HepG2 (cell line): ENCODE data around the gene FECH. TPM values are rescaled to one million over a fixed set of nuclear protein-coding genes. Genes with fewer than 3 reads are reported as not detected.
A peak's percentile ranks its signal among the peaks of the same experiment; 100 is the strongest.

Source experiments
- ARID2 ChIP-seq: sonication (generic); formaldehyde crosslinking; IDR thresholded peaks from 2 replicates; pipeline ENCODE4 v1.8.1; 2022; ENCODE audit warnings: mild to moderate bottlenecking, missing genetic modification reagents, borderline replicate concordance
- DR1 ChIP-seq: sonication (generic); formaldehyde crosslinking; IDR thresholded peaks from 2 replicates; pipeline ENCODE4 v1.8.0; 2021; ENCODE audit warnings: mild to moderate bottlenecking, missing genetic modification reagents, inconsistent platforms
- FOXO1 ChIP-seq: sonication (generic); formaldehyde crosslinking; IDR thresholded peaks from 2 replicates; pipeline ENCODE4 v1.4.0; 2020; ENCODE audit warnings: missing genetic modification reagents
- GZF1 ChIP-seq: sonication (generic); formaldehyde crosslinking; IDR thresholded peaks from 2 replicates; pipeline ENCODE4 v1.5.1; 2020; ENCODE audit warnings: mild to moderate bottlenecking, missing genetic modification reagents
- HNRNPK ChIP-seq: fragments of 200-400 bp; formaldehyde crosslinking; IDR thresholded peaks from 2 replicates; pipeline ENCODE4 v1.6.1; 2018; ENCODE audit warnings: low read length, low read depth, moderate library complexity, mild to moderate bottlenecking; ENCODE audit not compliant: poor library complexity, severe bottlenecking
- PRPF4 ChIP-seq: fragments of 200-400 bp; formaldehyde crosslinking; IDR thresholded peaks from 2 replicates; pipeline ENCODE4 v1.6.1; 2016; ENCODE audit warnings: low read length, low read depth; ENCODE audit not compliant: poor library complexity, severe bottlenecking
- RARG ChIP-seq: sonication (generic); formaldehyde crosslinking; IDR thresholded peaks from 2 replicates; pipeline ENCODE4 v1.4.0; 2020; ENCODE audit warnings: low read depth, mild to moderate bottlenecking, missing genetic modification reagents
- SAFB2 ChIP-seq: sonication (generic); formaldehyde crosslinking; IDR thresholded peaks from 2 replicates; pipeline ENCODE4 v1.5.1; 2020; ENCODE audit warnings: missing genetic modification reagents, low read depth, mild to moderate bottlenecking, borderline replicate concordance
- SAP130 ChIP-seq: IDR thresholded peaks from 2 replicates; pipeline ENCODE4 v1.6.1; 2016; ENCODE audit warnings: low read depth
- SRF ChIP-seq: IDR thresholded peaks from 2 replicates; pipeline ENCODE4 v1.6.1; 2011; ENCODE audit warnings: mild to moderate bottlenecking, low read depth, low read length, moderate library complexity
- TAF15 ChIP-seq: fragments of 200-400 bp; formaldehyde crosslinking; IDR thresholded peaks from one replicate; pipeline ENCODE4 v1.6.1; 2018; ENCODE audit warnings: mild to moderate bottlenecking, low read depth, low read length; ENCODE audit not compliant: poor library complexity, severe bottlenecking
- TRIM24 ChIP-seq: sonication (generic); formaldehyde crosslinking; IDR thresholded peaks from 2 replicates; pipeline ENCODE4 v1.8.0; 2022; ENCODE audit warnings: mild to moderate bottlenecking, missing genetic modification reagents
- XBP1 ChIP-seq: sonication (generic); formaldehyde crosslinking; IDR thresholded peaks from 2 replicates; pipeline ENCODE4 v1.5.0; 2020; ENCODE audit warnings: missing genetic modification reagents
- ZFYVE20 ChIP-seq: sonication (generic); formaldehyde crosslinking; IDR thresholded peaks from 2 replicates; pipeline ENCODE4 v1.8.0; 2023; ENCODE audit warnings: low read depth, mild to moderate bottlenecking, moderate library complexity, missing genetic modification reagents, borderline replicate concordance
- ZMYM4 ChIP-seq: sonication (generic); formaldehyde crosslinking; IDR thresholded peaks from 2 replicates; pipeline ENCODE4 v1.8.1; 2023; ENCODE audit warnings: mild to moderate bottlenecking, missing genetic modification reagents
- ZNF160 ChIP-seq: sonication (generic); formaldehyde crosslinking; IDR thresholded peaks from 2 replicates; pipeline ENCODE4 v1.8.0; 2022; ENCODE audit warnings: mild to moderate bottlenecking, inconsistent platforms, missing genetic modification reagents
- ZNF224 ChIP-seq: sonication (generic); formaldehyde crosslinking; IDR thresholded peaks from 2 replicates; pipeline ENCODE4 v1.5.0; 2020; ENCODE audit warnings: mild to moderate bottlenecking, missing genetic modification reagents
- ZNF552 ChIP-seq: sonication (generic); formaldehyde crosslinking; IDR thresholded peaks from 2 replicates; pipeline ENCODE4 v1.9.0; 2022; ENCODE audit warnings: missing genetic modification reagents, mild to moderate bottlenecking, borderline replicate concordance
- ZNF784 ChIP-seq: sonication (generic); formaldehyde crosslinking; IDR thresholded peaks from 2 replicates; pipeline ENCODE4 v1.5.1; 2020; ENCODE audit warnings: missing genetic modification reagents, mild to moderate bottlenecking, borderline replicate concordance
- polyA plus RNA-seq, 8 experiments: library from polyadenylated mRNA; depleted of rRNA in 3 of 8; stranded (reverse) in 7 of 8; unstranded in 1 of 8; fragments of >200 nt; fragmentation: Illumina TruSeq in 4 of 8; extraction: Trizol in 4 of 8; gene quantifications; 2 replicates each; pipeline versions ENCODE4 v1.2.1 to v1.2.3, GENCODE V29; 2011 to 2016; ENCODE audit warnings: low read depth in 4 of 8, missing spikeins in 1 of 8, mixed read lengths in 1 of 8; ENCODE audit not compliant: insufficient read depth in 1 of 8
- total RNA-seq, 5 experiments: library from RNA; depleted of rRNA; stranded (reverse); fragments of >200 nt; fragmentation: Illumina TruSeq; extraction: Trizol; gene quantifications; 2 replicates each; pipeline ENCODE4 v1.2.3, GENCODE V29; 2016; ENCODE audit warnings: low read depth in 1 of 5
- TF ChIP-seq, protein P1 (sequence below), 2 experiments: IDR thresholded peaks; 2 replicates each; pipeline ENCODE4 v1.6.1; 2011 to 2012; ENCODE audit warnings: low read length in 2 of 2, borderline replicate concordance in 1 of 2, low read depth in 1 of 2, mild to moderate bottlenecking in 1 of 2, moderate library complexity in 1 of 2
- TF ChIP-seq, protein P2 (sequence below): fragments of 450-650 bp; IDR thresholded peaks from 2 replicates; pipeline ENCODE4 v1.6.1; 2016
- TF ChIP-seq, protein P3 (sequence below): IDR thresholded peaks from 2 replicates; pipeline ENCODE4 v1.6.1; 2016; ENCODE audit warnings: missing compliant biosample characterization, missing genetic modification reagents, borderline replicate concordance

Gene FECH
- total and polyA plus RNA-seq, 2 of the 13 experiments (the other 11 are each of a cell fraction or from before 2014, with no cell fraction given), result 14.7 to 21.9 TPM

- TF ChIP-seq, protein P1, sequence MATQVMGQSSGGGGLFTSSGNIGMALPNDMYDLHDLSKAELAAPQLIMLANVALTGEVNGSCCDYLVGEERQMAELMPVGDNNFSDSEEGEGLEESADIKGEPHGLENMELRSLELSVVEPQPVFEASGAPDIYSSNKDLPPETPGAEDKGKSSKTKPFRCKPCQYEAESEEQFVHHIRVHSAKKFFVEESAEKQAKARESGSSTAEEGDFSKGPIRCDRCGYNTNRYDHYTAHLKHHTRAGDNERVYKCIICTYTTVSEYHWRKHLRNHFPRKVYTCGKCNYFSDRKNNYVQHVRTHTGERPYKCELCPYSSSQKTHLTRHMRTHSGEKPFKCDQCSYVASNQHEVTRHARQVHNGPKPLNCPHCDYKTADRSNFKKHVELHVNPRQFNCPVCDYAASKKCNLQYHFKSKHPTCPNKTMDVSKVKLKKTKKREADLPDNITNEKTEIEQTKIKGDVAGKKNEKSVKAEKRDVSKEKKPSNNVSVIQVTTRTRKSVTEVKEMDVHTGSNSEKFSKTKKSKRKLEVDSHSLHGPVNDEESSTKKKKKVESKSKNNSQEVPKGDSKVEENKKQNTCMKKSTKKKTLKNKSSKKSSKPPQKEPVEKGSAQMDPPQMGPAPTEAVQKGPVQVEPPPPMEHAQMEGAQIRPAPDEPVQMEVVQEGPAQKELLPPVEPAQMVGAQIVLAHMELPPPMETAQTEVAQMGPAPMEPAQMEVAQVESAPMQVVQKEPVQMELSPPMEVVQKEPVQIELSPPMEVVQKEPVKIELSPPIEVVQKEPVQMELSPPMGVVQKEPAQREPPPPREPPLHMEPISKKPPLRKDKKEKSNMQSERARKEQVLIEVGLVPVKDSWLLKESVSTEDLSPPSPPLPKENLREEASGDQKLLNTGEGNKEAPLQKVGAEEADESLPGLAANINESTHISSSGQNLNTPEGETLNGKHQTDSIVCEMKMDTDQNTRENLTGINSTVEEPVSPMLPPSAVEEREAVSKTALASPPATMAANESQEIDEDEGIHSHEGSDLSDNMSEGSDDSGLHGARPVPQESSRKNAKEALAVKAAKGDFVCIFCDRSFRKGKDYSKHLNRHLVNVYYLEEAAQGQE (IDR thresholded peaks at IDR 0.05; ENCODE audit: borderline replicate concordance in 1 of 2, low read depth in 1 of 2, low read length in 2 of 2), result peak in 1 of 2 experiments; percentile 35; a peak in 1 of 4 replicates
- TF ChIP-seq GZF1 (no peak), HNRNPK (no peak), XBP1 (CRISPR knock-in tag) (no peak), ZNF552 (CRISPR knock-in tag) (no peak), ZNF784 (no peak), PRPF4 (no peak), SAFB2 (CRISPR knock-in tag) (peak; percentile 86; the same call in 1 of the 2 replicates), SAP130 (CRISPR knock-in tag) (peak; percentile 92), ZMYM4 (peak; percentile 92), ZNF224 (CRISPR knock-in tag) (peak; percentile 50; the same call in 1 of the 2 replicates), RARG (no peak), ZFYVE20 (CRISPR knock-in tag) (no peak), ZNF160 (CRISPR knock-in tag) (peak; percentile 73; the same call in 1 of the 2 replicates), TAF15 (no peak), ARID2 (CRISPR knock-in tag) (no peak; the same call in 1 of the 2 replicates), TRIM24 (no peak), SRF (no peak), DR1 (CRISPR knock-in tag) (peak; percentile 65), FOXO1 (CRISPR knock-in tag) (no peak; the same call in 1 of the 2 replicates)
- TF ChIP-seq, protein P2, sequence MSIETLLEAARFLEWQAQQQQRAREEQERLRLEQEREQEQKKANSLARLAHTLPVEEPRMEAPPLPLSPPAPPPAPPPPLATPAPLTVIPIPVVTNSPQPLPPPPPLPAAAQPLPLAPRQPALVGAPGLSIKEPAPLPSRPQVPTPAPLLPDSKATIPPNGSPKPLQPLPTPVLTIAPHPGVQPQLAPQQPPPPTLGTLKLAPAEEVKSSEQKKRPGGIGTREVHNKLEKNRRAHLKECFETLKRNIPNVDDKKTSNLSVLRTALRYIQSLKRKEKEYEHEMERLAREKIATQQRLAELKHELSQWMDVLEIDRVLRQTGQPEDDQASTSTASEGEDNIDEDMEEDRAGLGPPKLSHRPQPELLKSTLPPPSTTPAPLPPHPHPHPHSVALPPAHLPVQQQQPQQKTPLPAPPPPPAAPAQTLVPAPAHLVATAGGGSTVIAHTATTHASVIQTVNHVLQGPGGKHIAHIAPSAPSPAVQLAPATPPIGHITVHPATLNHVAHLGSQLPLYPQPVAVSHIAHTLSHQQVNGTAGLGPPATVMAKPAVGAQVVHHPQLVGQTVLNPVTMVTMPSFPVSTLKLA, result peak; percentile 41
- TF ChIP-seq, protein P3, sequence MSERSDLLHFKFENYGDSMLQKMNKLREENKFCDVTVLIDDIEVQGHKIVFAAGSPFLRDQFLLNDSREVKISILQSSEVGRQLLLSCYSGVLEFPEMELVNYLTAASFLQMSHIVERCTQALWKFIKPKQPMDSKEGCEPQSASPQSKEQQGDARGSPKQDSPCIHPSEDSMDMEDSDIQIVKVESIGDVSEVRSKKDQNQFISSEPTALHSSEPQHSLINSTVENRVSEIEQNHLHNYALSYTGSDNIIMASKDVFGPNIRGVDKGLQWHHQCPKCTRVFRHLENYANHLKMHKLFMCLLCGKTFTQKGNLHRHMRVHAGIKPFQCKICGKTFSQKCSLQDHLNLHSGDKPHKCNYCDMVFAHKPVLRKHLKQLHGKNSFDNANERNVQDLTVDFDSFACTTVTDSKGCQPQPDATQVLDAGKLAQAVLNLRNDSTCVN (CRISPR knock-in tag), result peak; percentile 15; the same call in 1 of the 2 replicates
Measured at GRCh38 chr18:57630002-57630753, 43.7 kb upstream of the FECH start (continued).
